HFF-Myc (cell line): Measurements from ENCODE around the gene LHFPL4.
"Not testable (repeated sequence)": the region's sequence is repeated elsewhere in the genome, so short reads cannot be mapped to it uniquely, and the experiment has no call there.

Source experiments
- DNase-seq: peaks from one replicate; pipeline ENCODE4 v3.0.0-alpha.2; 2011; ENCODE audit warnings: low read depth; ENCODE audit errors: extremely low read depth
- H3K4me3 ChIP-seq: replicated peaks from 2 replicates; pipeline ENCODE4 v1.5.1; 2011; ENCODE audit warnings: low read depth, mild to moderate bottlenecking, control low read depth, low read length
- CTCF ChIP-seq: IDR thresholded peaks from 2 replicates; pipeline ENCODE4 v1.5.1; 2012; ENCODE audit warnings: mild to moderate bottlenecking, low read depth, low read length, control low read depth; ENCODE audit errors: missing control alignments

LHFPL4 gene

GRCh38 chr3:9553021-9553947, at the start of gene LHFPL4:
Gene LHFPL4 (minus strand): TSS chr3:9553822. CDS start chr3:9552679, 1,143 bp downstream.
- no peak for TF ChIP-seq CTCF
- no peak within 1 kb of the TSS for H3K4me3 ChIP-seq
- no peak for DNase-seq

- TF ChIP-seq CTCF, result no peak
Measured at GRCh38 chr3:9602620-9603019, 49.0 kb upstream of the LHFPL4 start.

GRCh38 chr3:9601006-9601581, 47.5 kb upstream of the LHFPL4 start:
- H3K4me3 ChIP-seq, DNase-seq: not testable (repeated sequence)

More at GRCh38 chr3:9602620-9603019, 49.0 kb upstream of the LHFPL4 start:
- no peak for DNase-seq
- H3K4me3 ChIP-seq, result no peak overlapping the region

GRCh38 chr3:9600597-9600996, 47.0 kb upstream of the LHFPL4 start:
- no peak for DNase-seq
- TF ChIP-seq CTCF, result no peak
- H3K4me3 ChIP-seq, result no peak overlapping the region

GRCh38 chr3:9598783-9599387, 45.3 kb upstream of the LHFPL4 start:
- DNase-seq, result no peak
- no peak overlapping the region for H3K4me3 ChIP-seq
- no peak for TF ChIP-seq CTCF

GRCh38 chr3:9595877-9596276, 42.3 kb upstream of the LHFPL4 start:
- TF ChIP-seq CTCF, result no peak
- no peak overlapping the region for H3K4me3 ChIP-seq
- no peak for DNase-seq

GRCh38 chr3:9591781-9592180, 38.2 kb upstream of the LHFPL4 start:
- DNase-seq, H3K4me3 ChIP-seq: not testable (repeated sequence)
